CD14-positive monocyte (primary cell): Measurements from ENCODE around the gene DPEP2NB. TPM values are rescaled to one million over a fixed set of nuclear protein-coding genes. Genes with fewer than 3 reads are reported as not detected.

Experiments used
- DNase-seq, 3 donors: peaks; one replicate each; pipeline ENCODE4 v3.0.0-alpha.2; 2011 to 2022
- H2AFZ ChIP-seq: 2 replicates; pipeline ENCODE4 v1.6.0; 2012; ENCODE audit warnings: mild to moderate bottlenecking, low read depth, low read length, inconsistent platforms; ENCODE audit not compliant: insufficient read depth, poor library complexity, severe bottlenecking
- H3K27ac ChIP-seq, 2 donors: 1 replicate in 1 of 2; 2 replicates in 1 of 2; pipeline ENCODE4 v1.5.1; 2012 to 2013; ENCODE audit warnings: low read length in 2 of 2, control low read depth in 1 of 2, inconsistent platforms in 1 of 2, low read depth in 1 of 2, mild to moderate bottlenecking in 1 of 2
- H3K27me3 ChIP-seq, 2 donors: one replicate each; pipeline versions ENCODE4 v1.6.0 to v1.6.1; 2011 to 2013; ENCODE audit warnings: low read length in 2 of 2; ENCODE audit not compliant: control insufficient read depth in 2 of 2, insufficient read depth in 2 of 2
- H3K36me3 ChIP-seq, 2 donors: replicated peaks in 1 of 2; 1 replicate in 1 of 2; 2 replicates in 1 of 2; pipeline versions ENCODE4 v1.5.1 to v1.6.1; 2012 to 2013; ENCODE audit warnings: low read length in 2 of 2, control low read depth in 1 of 2, inconsistent platforms in 1 of 2, mild to moderate bottlenecking in 1 of 2; ENCODE audit not compliant: insufficient read depth in 2 of 2, control insufficient read depth in 1 of 2
- H3K4me1 ChIP-seq, 2 donors: 1 replicate in 1 of 2; 2 replicates in 1 of 2; pipeline versions ENCODE4 v1.5.1 to v1.6.1; 2012 to 2013; ENCODE audit warnings: low read length in 2 of 2, control low read depth in 1 of 2, inconsistent platforms in 1 of 2, mild to moderate bottlenecking in 1 of 2, moderate library complexity in 1 of 2; ENCODE audit not compliant: insufficient read depth in 2 of 2, control insufficient read depth in 1 of 2
- H3K4me2 ChIP-seq: replicated peaks from 2 replicates; pipeline ENCODE3; 2012; ENCODE audit warnings: low read length, moderate library complexity, mild to moderate bottlenecking; ENCODE audit not compliant: poor library complexity, severe bottlenecking; ENCODE audit errors: extremely low read depth
- H3K4me3 ChIP-seq, 3 experiments: fragments of 200-600 bp in 1 of 3; sonication (generic) in 1 of 3; replicated peaks in 1 of 3; 1 replicate in 2 of 3; 2 replicates in 1 of 3; pipeline ENCODE4 v1.5.1; 2011 to 2013; ENCODE audit warnings: low read length in 3 of 3, mild to moderate bottlenecking in 3 of 3, control low read depth in 2 of 3, low read depth in 2 of 3, inconsistent platforms in 1 of 3, moderate library complexity in 1 of 3
- H3K79me2 ChIP-seq: 2 replicates; pipeline ENCODE4 v1.6.0; 2012; ENCODE audit warnings: mild to moderate bottlenecking, control low read depth, inconsistent platforms, low read length, moderate library complexity; ENCODE audit not compliant: insufficient read depth
- H3K9ac ChIP-seq: 2 replicates; pipeline ENCODE4 v1.6.0; 2017; ENCODE audit warnings: low read length, mild to moderate bottlenecking; ENCODE audit not compliant: insufficient read depth, poor library complexity, severe bottlenecking
- H3K9me3 ChIP-seq, 2 donors: replicated peaks in 1 of 2; 1 replicate in 1 of 2; 2 replicates in 1 of 2; pipeline versions ENCODE4 v1.5.1 to v1.6.1; 2012 to 2013; ENCODE audit warnings: low read length in 2 of 2, control low read depth in 1 of 2; ENCODE audit not compliant: control insufficient read depth in 1 of 2, insufficient read depth in 1 of 2
- H4K20me1 ChIP-seq: 2 replicates; pipeline ENCODE4 v1.6.0; 2012; ENCODE audit warnings: mild to moderate bottlenecking, low read length, control low read depth, moderate library complexity; ENCODE audit not compliant: insufficient read depth
- H3K27ac Mint-ChIP-seq, 7 donors: one replicate each; pipeline ENCODE4 v1.8.0; 2020; ENCODE audit warnings: mild to moderate bottlenecking in 7 of 7, mixed read lengths in 7 of 7, moderate library complexity in 6 of 7, inconsistent platforms in 2 of 7
- H3K27me3 Mint-ChIP-seq, 3 donors: one replicate each; pipeline ENCODE4 v1.8.0; 2021 to 2022; ENCODE audit warnings: low read depth in 3 of 3, mild to moderate bottlenecking in 3 of 3, mixed read lengths in 3 of 3, moderate library complexity in 3 of 3, inconsistent platforms in 1 of 3
- H3K36me3 Mint-ChIP-seq, 2 donors: one replicate each; pipeline ENCODE4 v1.8.0; 2020; ENCODE audit warnings: mixed read lengths in 2 of 2, inconsistent platforms in 1 of 2, mild to moderate bottlenecking in 1 of 2
- H3K4me1 Mint-ChIP-seq: one replicate; pipeline ENCODE4 v1.8.0; 2020; ENCODE audit warnings: mild to moderate bottlenecking, mixed read lengths
- H3K4me3 Mint-ChIP-seq, 2 donors: one replicate each; pipeline ENCODE4 v1.8.0; 2020; ENCODE audit warnings: mild to moderate bottlenecking in 2 of 2, mixed read lengths in 2 of 2, moderate library complexity in 1 of 2
- H3K9me3 Mint-ChIP-seq, 7 donors: one replicate each; pipeline ENCODE4 v1.8.0; 2020 to 2022; ENCODE audit warnings: mixed read lengths in 7 of 7, mild to moderate bottlenecking in 6 of 7, moderate library complexity in 6 of 7, inconsistent platforms in 2 of 7
- WGBS: methylation state at CpG from one replicate; pipeline ENCODE4 v1.1.5; 2013; ENCODE audit warnings: missing lambda C conversion rate; ENCODE audit not compliant: insufficient coverage; 5-methylcytosine and 5-hydroxymethylcytosine counted together
- intact Hi-C, 2 donors: fragments of 100-400 bp; cut with micrococcal nuclease; formaldehyde crosslinking; loops; one replicate each; pipeline versions ENCODE4 v1.15.0 to v1.15.1; 2023
- polyA plus RNA-seq, 3 donors: library from polyadenylated mRNA; depleted of rRNA in 1 of 3; unstranded in 2 of 3; stranded (reverse) in 1 of 3; fragments of 300-500 nt in 2 of 3; fragments of >200 nt in 1 of 3; fragmentation: Illumina TruSeq in 2 of 3; gene quantifications; 1 replicate in 2 of 3; 2 replicates in 1 of 3; pipeline ENCODE4 v1.2.3, GENCODE V29; 2012 to 2021
- TF ChIP-seq, protein P1 (sequence below): fragments of 200-600 bp; IDR thresholded peaks from one replicate; pipeline ENCODE4 v1.8.0; 2022; ENCODE audit warnings: antibody characterized with exemption, mild to moderate bottlenecking

The DPEP2NB gene
- polyA plus RNA-seq, 3 donors: not detected

DNA sequence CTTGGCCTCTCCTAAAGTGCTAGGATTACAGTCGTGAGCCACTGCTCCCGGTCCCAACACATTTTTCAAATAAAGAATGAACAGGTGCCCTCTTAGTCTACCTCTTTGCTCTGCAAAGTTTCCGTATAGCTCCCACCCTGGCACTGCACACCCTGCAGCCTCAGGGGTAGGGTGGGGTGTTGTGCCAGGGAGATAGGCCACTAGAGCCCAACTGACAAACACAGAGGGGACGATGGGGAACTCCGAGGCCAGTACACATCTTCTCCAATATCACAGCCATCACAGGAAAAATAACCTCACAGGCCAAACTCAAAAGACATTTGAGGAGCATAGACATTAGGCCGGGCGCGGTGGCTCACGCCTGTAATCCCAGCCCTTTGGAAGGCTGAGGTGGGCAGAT lies 44.6 kb downstream of the DPEP2NB start:
- no peaks in the 10 kb centered on the region for H3K9me3 ChIP-seq
- WGBS: 100% methylated on average over 3 of the region's 9 CpGs
- Mint-ChIP-seq H3K27me3 (peaks cover 5 to 11% (median 9%) of the 10 kb centered on the region in 3 donors), H3K27ac (peak overlapping the region in 1 of 7 donors; percentile 26), H3K4me3 (peak overlapping the region in 1 of 2 donors; percentile 50), H3K9me3 (no peaks in the 10 kb centered on the region), H3K36me3 (no peaks in the 10 kb centered on the region), H3K4me1 (peaks cover 24% of the 10 kb centered on the region)
- peaks cover 11% of the 10 kb centered on the region for H3K79me2 ChIP-seq
- DNase-seq: no peak
- intact Hi-C loops: no loop called here
- H4K20me1 ChIP-seq: peaks cover 17% of the 10 kb centered on the region
- H3K27me3 ChIP-seq: no peaks in the 10 kb centered on the region
- peaks cover 18 to 23% of the 10 kb centered on the region in 2 donors for H3K4me1 ChIP-seq
- no peaks in the 10 kb centered on the region for H3K36me3 ChIP-seq
- no peak overlapping the region for H3K27ac ChIP-seq
- no peak overlapping the region for H3K9ac ChIP-seq
- H3K4me2 ChIP-seq: no peak overlapping the region
- no peak overlapping the region for H3K4me3 ChIP-seq
- TF ChIP-seq, protein P1, sequence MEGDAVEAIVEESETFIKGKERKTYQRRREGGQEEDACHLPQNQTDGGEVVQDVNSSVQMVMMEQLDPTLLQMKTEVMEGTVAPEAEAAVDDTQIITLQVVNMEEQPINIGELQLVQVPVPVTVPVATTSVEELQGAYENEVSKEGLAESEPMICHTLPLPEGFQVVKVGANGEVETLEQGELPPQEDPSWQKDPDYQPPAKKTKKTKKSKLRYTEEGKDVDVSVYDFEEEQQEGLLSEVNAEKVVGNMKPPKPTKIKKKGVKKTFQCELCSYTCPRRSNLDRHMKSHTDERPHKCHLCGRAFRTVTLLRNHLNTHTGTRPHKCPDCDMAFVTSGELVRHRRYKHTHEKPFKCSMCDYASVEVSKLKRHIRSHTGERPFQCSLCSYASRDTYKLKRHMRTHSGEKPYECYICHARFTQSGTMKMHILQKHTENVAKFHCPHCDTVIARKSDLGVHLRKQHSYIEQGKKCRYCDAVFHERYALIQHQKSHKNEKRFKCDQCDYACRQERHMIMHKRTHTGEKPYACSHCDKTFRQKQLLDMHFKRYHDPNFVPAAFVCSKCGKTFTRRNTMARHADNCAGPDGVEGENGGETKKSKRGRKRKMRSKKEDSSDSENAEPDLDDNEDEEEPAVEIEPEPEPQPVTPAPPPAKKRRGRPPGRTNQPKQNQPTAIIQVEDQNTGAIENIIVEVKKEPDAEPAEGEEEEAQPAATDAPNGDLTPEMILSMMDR: no peak
- H2AFZ ChIP-seq: no peak overlapping the region

DNA sequence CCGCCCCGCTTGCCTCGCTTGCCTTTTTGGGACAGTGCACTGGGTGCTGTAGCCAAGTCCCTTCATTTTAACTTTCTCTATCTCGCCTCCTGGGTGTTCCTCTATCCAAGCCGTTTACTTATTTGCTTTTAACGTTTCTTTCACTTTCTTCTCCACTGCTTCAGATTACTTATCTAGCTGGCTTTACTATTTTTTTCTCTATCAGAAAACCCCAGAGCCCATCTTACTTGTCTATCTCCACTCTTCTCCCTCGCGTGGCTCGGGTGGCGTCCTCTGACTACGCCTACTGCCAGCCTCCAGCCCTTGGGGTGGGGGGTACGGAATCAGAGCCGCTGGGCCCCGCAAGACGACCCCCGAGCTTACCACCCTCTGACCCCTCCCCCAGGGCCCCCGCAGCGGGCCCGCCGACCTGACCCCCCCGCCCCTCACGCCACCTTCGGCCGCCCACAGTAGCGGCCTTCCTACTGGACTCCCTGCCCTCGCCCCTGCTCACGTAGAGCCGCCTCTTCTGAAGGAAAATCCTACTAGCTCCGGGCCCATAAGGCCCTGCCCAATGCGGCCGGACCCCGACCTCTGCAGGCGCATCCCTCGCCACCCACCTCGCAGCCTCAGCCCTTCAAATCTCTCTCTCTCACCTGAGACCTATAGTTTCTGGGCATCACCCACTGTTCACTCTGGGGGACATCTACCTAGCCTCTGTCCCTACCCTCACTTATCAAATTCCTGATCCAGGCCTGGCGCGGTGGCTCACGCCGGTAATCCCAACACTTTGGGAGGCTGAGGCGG lies 46.3 kb downstream of the DPEP2NB start:
- H3K27me3 ChIP-seq: no peaks in the 10 kb centered on the region
- intact Hi-C loops: no loop called here
- TF ChIP-seq, protein P1: no peak
- H3K79me2 ChIP-seq: peaks cover 18% of the 10 kb centered on the region
- no peaks in the 10 kb centered on the region for H3K9me3 ChIP-seq
- H3K9ac ChIP-seq: peak overlapping the region; percentile 79
- H2AFZ ChIP-seq: peak overlapping the region; percentile 93
- H3K4me2 ChIP-seq: peak overlapping the region; percentile 90
- Mint-ChIP-seq H3K36me3 (peaks cover 0 to 10% of the 10 kb centered on the region in 2 donors), H3K27ac (peak overlapping the region in 6 of 7 donors; percentile 28 to 82 (median 58)), H3K9me3 (no peaks in the 10 kb centered on the region), H3K4me3 (peak overlapping the region; percentile 98 to 99), H3K4me1 (peaks cover 26% of the 10 kb centered on the region), H3K27me3 (peaks cover 5 to 6% (median 6%) of the 10 kb centered on the region in 3 donors)
- peaks cover 18 to 24% of the 10 kb centered on the region in 2 donors for H3K4me1 ChIP-seq
- H4K20me1 ChIP-seq: peaks cover 34% of the 10 kb centered on the region
- DNase-seq: peak in 1 of 3 donors; percentile 6
- H3K36me3 ChIP-seq: no peaks in the 10 kb centered on the region
- H3K4me3 ChIP-seq: peak overlapping the region; percentile 83 to 91 (median 91)
- H3K27ac ChIP-seq: peak overlapping the region in 1 of 2 donors; percentile 63
- WGBS: 50% methylated on average over 32 of the region's 40 CpGs
